GM21737 (cell line): Measurements from ENCODE around the gene PRR13.
"Not testable (repeated sequence)": the region's sequence is repeated elsewhere in the genome, so short reads cannot be mapped to it uniquely, and the experiment has no call there.

Experiments used
- ATAC-seq: cut with Tn5 transposase; IDR thresholded peaks from one replicate; pipeline ENCODE4 v1.9.1; 2021; ENCODE audit warnings: mild to moderate bottlenecking, moderate library complexity; ENCODE audit not compliant: unreplicated experiment

Gene PRR13

GRCh38 chr12:53435326-53435725 is 6.2 kb upstream of the PRR13 start:
- not testable (repeated sequence) for ATAC-seq

GRCh38 chr12:53439582-53439981 is 2.0 kb upstream of the PRR13 start:
- not testable (repeated sequence) for ATAC-seq

- no peak for ATAC-seq
Measured at GRCh38 chr12:53443955-53444354, 2.4 kb downstream of the PRR13 start.

GRCh38 chr12:53444593-53445325 is 3.2 kb downstream of the PRR13 start:
- not testable (repeated sequence) for ATAC-seq

GRCh38 chr12:53450936-53451335 is 9.4 kb downstream of the PRR13 start:
- ATAC-seq, result no peak

- peak; percentile 97 for ATAC-seq
Measured at GRCh38 chr12:53451661-53452158, 10.2 kb downstream of the PRR13 start, which contains the start of gene PCBP2. Gene PCBP2 (plus strand): TSS chr12:53452102. CDS start chr12:53454801, 2,699 bp downstream.

GRCh38 chr12:53452159-53453077 is 10.9 kb downstream of the PRR13 start:
- ATAC-seq, result no peak

GRCh38 chr12:53453953-53454640 is 12.6 kb downstream of the PRR13 start:
- no peak for ATAC-seq

GRCh38 chr12:53454707-53455106 is 13.2 kb downstream of the PRR13 start:
- ATAC-seq, result no peak

GRCh38 chr12:53456654-53457366 is 15.3 kb downstream of the PRR13 start:
- no peak for ATAC-seq

- ATAC-seq, result no peak
Measured at GRCh38 chr12:53459097-53459496, 17.6 kb downstream of the PRR13 start.

- ATAC-seq, result no peak
Measured at GRCh38 chr12:53461059-53461458, 19.5 kb downstream of the PRR13 start.

GRCh38 chr12:53461591-53461990 is 20.1 kb downstream of the PRR13 start:
- no peak for ATAC-seq

- no peak for ATAC-seq
Measured at GRCh38 chr12:53462935-53463334, 21.4 kb downstream of the PRR13 start.

- ATAC-seq, result no peak
Measured at GRCh38 chr12:53463802-53464560, 22.4 kb downstream of the PRR13 start.

- ATAC-seq, result no peak
Measured at GRCh38 chr12:53464685-53465418, 23.3 kb downstream of the PRR13 start.

GRCh38 chr12:53465679-53466078 is 24.1 kb downstream of the PRR13 start:
- ATAC-seq, result no peak

- no peak for ATAC-seq
Measured at GRCh38 chr12:53466640-53467039, 25.1 kb downstream of the PRR13 start.

- no peak for ATAC-seq
Measured at GRCh38 chr12:53467082-53467481, 25.5 kb downstream of the PRR13 start.
